Suppressor macrophage (primary cell): Measurements from ENCODE around the gene LLGL1.

Experiments
- DNase-seq, 4 experiments: peaks; one replicate each; pipeline ENCODE4 v3.0.0-alpha.2; 2020 to 2022

Gene LLGL1

DNA sequence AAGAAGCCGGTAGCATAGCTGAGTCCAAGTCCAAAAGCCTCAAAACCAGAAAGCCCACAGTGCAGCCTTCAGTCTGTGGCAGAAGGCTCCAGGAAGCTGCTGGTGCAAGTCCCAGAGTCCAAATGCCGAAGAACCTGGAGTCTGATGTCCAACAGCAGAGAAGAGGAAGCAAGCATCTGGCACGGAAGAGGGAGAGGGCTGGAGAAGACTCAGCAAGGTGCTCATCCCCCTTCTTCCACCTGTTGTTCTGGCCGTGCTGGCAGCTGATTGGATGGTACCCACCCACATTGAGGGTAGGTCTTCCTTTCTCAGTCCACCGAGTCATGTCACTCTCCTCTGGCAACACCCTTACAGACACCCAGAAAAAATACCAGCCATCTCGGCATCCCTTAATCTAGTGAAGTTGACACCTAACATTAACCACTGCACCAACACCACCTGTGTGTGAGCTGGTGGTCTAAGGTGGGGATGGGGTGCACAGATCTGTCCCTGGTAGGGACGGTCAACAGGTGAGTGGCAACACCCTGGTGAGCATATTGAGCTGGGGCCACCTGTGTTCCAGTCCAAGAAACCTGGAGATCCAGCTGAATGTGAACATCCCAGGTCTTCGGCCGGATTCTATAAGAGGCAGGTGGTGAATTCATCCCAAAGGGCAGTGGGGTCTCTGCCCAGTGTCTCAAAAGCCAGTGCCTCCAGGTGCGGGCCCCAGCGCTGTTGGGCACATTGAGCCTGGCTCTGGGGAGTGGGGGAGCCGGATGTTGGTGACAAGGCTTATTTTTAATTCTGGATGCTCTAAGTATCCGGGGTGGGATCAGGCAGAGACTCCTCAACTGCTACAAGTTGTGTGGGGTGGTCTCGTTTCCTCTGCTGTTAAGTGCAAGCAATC, 44.9 kb downstream of the LLGL1 start:
- no peak for DNase-seq

- no peak for DNase-seq
Observed at GRCh38 chr17:18277076-18277475, 51.6 kb downstream of the LLGL1 start.

- DNase-seq: no peak
Observed at GRCh38 chr17:18278867-18279266, 53.4 kb downstream of the LLGL1 start.

DNA sequence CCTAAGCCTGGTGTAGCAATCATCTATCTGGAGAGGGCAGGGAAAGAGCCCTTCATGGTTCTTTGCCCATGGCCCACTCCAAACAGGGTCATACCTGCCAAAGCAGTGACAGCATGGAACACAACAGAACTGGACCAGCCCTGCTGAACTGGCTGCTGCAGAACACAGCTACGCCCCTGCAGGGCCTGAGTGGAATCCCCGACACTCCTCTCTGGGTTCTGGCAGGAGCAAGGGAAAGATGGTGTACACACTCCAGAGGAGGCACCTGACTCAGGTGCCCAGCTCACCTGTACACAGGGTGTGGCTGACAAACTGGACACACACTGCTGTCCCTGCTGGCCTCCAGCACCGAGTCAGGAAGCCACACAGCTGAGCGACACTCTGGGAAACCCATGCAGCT, 54.8 kb downstream of the LLGL1 start:
- no peak for DNase-seq

DNA sequence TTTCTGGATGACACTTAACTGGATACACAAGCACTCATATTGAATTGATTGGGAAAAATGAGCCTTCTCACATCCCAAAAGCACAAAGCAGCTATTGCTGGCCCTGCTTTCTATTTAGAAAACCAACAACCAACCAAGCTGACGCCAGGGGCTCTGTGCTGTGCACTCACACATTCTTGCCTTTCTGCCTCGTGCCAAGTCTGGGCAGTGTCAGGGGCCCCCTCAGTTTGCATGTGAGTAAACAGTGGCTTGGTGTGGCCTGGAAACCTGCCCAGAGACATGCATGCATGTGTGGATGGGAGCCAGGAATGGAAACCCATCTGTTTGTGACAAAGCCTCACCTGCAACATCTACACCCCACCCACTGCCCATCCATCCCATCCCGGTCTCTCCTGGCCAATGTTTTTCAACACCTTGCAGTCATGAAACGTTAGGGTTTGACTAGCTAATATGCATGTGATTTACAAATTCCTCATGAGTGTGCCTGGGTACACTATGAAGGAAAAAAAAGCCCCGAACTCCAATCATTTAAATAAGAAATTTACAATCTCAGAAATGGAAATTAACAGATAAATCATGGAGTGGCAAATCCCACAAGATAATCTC, 55.4 kb downstream of the LLGL1 start:
- no peak for DNase-seq

- no peak for DNase-seq
Observed at GRCh38 chr17:18281788-18282187, 56.4 kb downstream of the LLGL1 start.

- no peak for DNase-seq
Observed at GRCh38 chr17:18285296-18285695, 59.9 kb downstream of the LLGL1 start.

DNA sequence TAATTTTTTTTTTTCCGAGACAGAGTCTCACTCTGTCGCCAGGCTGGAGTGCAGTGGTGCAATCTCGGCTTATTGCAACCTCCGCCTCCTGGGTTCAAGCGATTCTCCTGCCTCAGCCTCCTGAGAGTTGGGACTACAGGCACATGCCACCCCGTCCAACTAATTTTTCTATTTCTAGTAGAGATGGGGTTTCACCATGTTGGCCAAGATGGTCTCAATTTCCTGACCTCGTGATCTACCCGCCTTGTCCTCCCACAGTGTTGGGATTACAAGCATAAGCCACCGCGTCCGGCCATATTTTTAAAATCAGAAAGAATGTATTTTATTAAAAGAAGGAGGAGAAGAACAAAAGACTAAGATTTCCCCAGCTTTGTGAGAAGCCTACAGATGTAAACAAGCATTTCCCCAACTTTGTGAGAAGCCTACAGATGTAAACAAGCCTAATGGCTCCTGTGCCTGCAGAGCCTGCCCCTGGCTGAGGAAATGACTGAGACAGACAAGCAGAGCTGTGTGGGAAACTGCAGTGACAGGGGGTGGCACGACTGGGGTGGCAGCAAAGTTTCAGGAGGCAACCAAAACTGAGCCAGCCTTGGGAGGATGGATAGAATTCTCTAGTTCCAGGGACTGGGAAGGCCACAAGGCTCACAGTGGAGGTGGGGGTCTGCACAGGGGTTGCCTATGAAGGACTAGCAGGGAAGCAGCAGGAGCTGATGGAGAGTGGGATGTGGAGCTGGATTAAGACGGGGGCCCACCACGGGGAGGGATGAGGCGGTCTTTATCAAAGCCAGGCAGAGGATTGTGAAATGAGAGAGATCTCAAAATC, 66.5 kb downstream of the LLGL1 start:
- no peak for DNase-seq
